ENCODE data around the gene WBP1. TPM values are rescaled to one million over a fixed set of nuclear protein-coding genes. Genes with fewer than 3 reads are reported as not detected.
A peak's percentile ranks its signal among the peaks of the same experiment; 100 is the strongest.
"Not testable (repeated sequence)": the region's sequence is repeated elsewhere in the genome, so short reads cannot be mapped to it uniquely, and the experiment has no call there.

WBP1 gene
- total and polyA plus RNA-seq, 2 donors from 2014 or later: 83.9 to 150 TPM

- Histone ChIP-seq H3K4me1 (ENCODE audit: control insufficient read depth in 2 of 3, insufficient read depth in 2 of 3, low read depth in 1 of 3, low read length in 3 of 3) (peaks cover 0 to 20% (median 6%) of the 10 kb centered on the region in 3 donors), H3K4me3 (ENCODE audit: low read length in 3 of 3) (peak overlapping the region; percentile 95 to 100 (median 99)), H3K9me3 (ENCODE audit: control insufficient read depth in 2 of 3, insufficient read depth in 1 of 3, low read length in 3 of 3) (no peaks in the 10 kb centered on the region), H3K9ac (ENCODE audit: low read length in 3 of 3) (peak overlapping the region; percentile 68 to 98 (median 80)), H3K27me3 (ENCODE audit: control insufficient read depth, insufficient read depth, low read length) (no peaks in the 10 kb centered on the region), H3K27ac (ENCODE audit: low read depth in 2 of 2, low read length in 2 of 2) (peak overlapping the region; percentile 92 to 98), H3K36me3 (ENCODE audit: control insufficient read depth in 2 of 3, insufficient read depth in 3 of 3, low read length in 3 of 3) (peaks cover 0 to 8% (median 3%) of the 10 kb centered on the region in 3 donors)
- FAIRE-seq (no peak), DNase-seq (peak; percentile 32 to 84 (median 51))
- intact Hi-C loops (cut with DNase I): no loop called here
- TF ChIP-seq CTCF (IDR thresholded peaks at IDR 0.05; ENCODE audit: borderline replicate concordance, extremely low read depth, insufficient read depth): no peak
Observed at GRCh38 chr2:74481961-74482800, 23.9 kb downstream of the WBP1 start.

- peaks cover 0 to 20% (median 6%) of the 10 kb centered on the region in 3 donors for H3K4me1 ChIP-seq (ENCODE audit: control insufficient read depth in 2 of 3, insufficient read depth in 2 of 3, low read depth in 1 of 3, low read length in 3 of 3)
- TF ChIP-seq CTCF (IDR thresholded peaks at IDR 0.05; ENCODE audit: borderline replicate concordance, extremely low read depth, insufficient read depth): peak; percentile 82
- H3K27me3 ChIP-seq (ENCODE audit: control insufficient read depth, insufficient read depth, low read length): no peaks in the 10 kb centered on the region
- intact Hi-C loops (cut with DNase I): no loop called here
- peak within 1 kb of the TSS; percentile 95 to 100 (median 99) for H3K4me3 ChIP-seq (ENCODE audit: low read length in 3 of 3)
- no peaks in the 10 kb centered on the region for H3K9me3 ChIP-seq (ENCODE audit: control insufficient read depth in 2 of 3, insufficient read depth in 1 of 3, low read length in 3 of 3)
- DNase-seq (peak; percentile 97 to 99 (median 98)), FAIRE-seq (no peak)
- peaks cover 0 to 4% (median 3%) of the 10 kb centered on the region in 3 donors for H3K36me3 ChIP-seq (ENCODE audit: control insufficient read depth in 2 of 3, insufficient read depth in 3 of 3, low read length in 3 of 3)
- peak within 1 kb of the TSS; percentile 92 to 98 for H3K27ac ChIP-seq (ENCODE audit: low read depth in 2 of 2, low read length in 2 of 2)
- peak within 1 kb of the TSS; percentile 68 to 98 (median 85) for H3K9ac ChIP-seq (ENCODE audit: low read length in 3 of 3)
Observed at GRCh38 chr2:74482801-74483674, 24.8 kb downstream of the WBP1 start, which contains the start of the genes CCDC142 and TTC31. TSS of gene CCDC142 (minus strand) at chr2:74482998. CDS start at chr2:74482837, 161 bp downstream. TSS of gene TTC31 (plus strand) at chr2:74483081. CDS start at chr2:74483096, 15 bp downstream.

GRCh38 chr2:74483675-74484164, 25.5 kb downstream of the WBP1 start:
- H3K4me3 ChIP-seq (ENCODE audit: low read length in 3 of 3): peak overlapping the region; percentile 95 to 100 (median 99)
- FAIRE-seq; H3K9me3 ChIP-seq (ENCODE audit: control insufficient read depth in 2 of 3, insufficient read depth in 1 of 3, low read length in 3 of 3); DNase-seq; H3K27me3 ChIP-seq (ENCODE audit: control insufficient read depth, insufficient read depth, low read length); intact Hi-C loops (cut with DNase I); H3K27ac ChIP-seq (ENCODE audit: low read depth in 2 of 2, low read length in 2 of 2); H3K36me3 ChIP-seq (ENCODE audit: control insufficient read depth in 2 of 3, insufficient read depth in 3 of 3, low read length in 3 of 3): not testable (repeated sequence)
- H3K4me1 ChIP-seq (ENCODE audit: control insufficient read depth in 2 of 3, insufficient read depth in 2 of 3, low read depth in 1 of 3, low read length in 3 of 3): peaks cover 0 to 20% (median 6%) of the 10 kb centered on the region in 3 donors
- H3K9ac ChIP-seq (ENCODE audit: low read length in 3 of 3): peak overlapping the region; percentile 68 to 98 (median 85)

All from kidney (tissue), 14 donors.